HEK293T (cell line): Measurements from ENCODE around the gene TPCN2.

Source experiments
- CTCF ChIA-PET: fragments of 350-600 bp; formaldehyde crosslinking; extraction: SDS; loops from one replicate; lab custom pipeline; 2021; ENCODE audit warnings: antibody characterized with exemption, inconsistent platforms; lab: Yijun Ruan, JAX
- POLR2A ChIA-PET: fragments of 350-600 bp; formaldehyde crosslinking; extraction: SDS; loops from one replicate; lab custom pipeline; 2020; ENCODE audit warnings: antibody characterized with exemption, inconsistent platforms; lab: Yijun Ruan, JAX
- DNase-seq: peaks from one replicate; pipeline ENCODE4 v3.0.0; 2012; ENCODE audit warnings: mixed read lengths; ENCODE audit errors: extremely low spot score
- ARNT ChIP-seq: fragments of 450-650 bp; IDR thresholded peaks from 2 replicates; pipeline ENCODE4 v1.6.1; 2017; ENCODE audit warnings: mild to moderate bottlenecking
- BHLHE40 ChIP-seq: fragments of 450-650 bp; IDR thresholded peaks from 2 replicates; pipeline ENCODE4 v1.6.1; 2016; ENCODE audit warnings: mild to moderate bottlenecking, moderate library complexity, borderline replicate concordance
- CTBP1 ChIP-seq: fragments of 450-650 bp; IDR thresholded peaks from 2 replicates; pipeline ENCODE4 v1.6.1; 2016; ENCODE audit warnings: borderline replicate concordance
- ELF4 ChIP-seq: fragments of 450-650 bp; IDR thresholded peaks from 2 replicates; pipeline ENCODE4 v1.6.1; 2017; ENCODE audit warnings: antibody characterized with exemption
- FOXA1 ChIP-seq: fragments of 450-650 bp; IDR thresholded peaks from 2 replicates; pipeline ENCODE4 v1.6.1; 2016; ENCODE audit warnings: mild to moderate bottlenecking
- FOXK2 ChIP-seq: fragments of 450-650 bp; IDR thresholded peaks from 2 replicates; pipeline ENCODE4 v1.6.1; 2016; ENCODE audit warnings: mild to moderate bottlenecking
- FOXM1 ChIP-seq: fragments of 450-650 bp; IDR thresholded peaks from 2 replicates; pipeline ENCODE4 v1.6.1; 2017; ENCODE audit warnings: mild to moderate bottlenecking, borderline replicate concordance
- HDGF ChIP-seq: fragments of 450-650 bp; IDR thresholded peaks from 2 replicates; pipeline ENCODE4 v1.6.1; 2017; ENCODE audit warnings: antibody characterized with exemption, borderline replicate concordance
- L3MBTL2 ChIP-seq: fragments of 450-650 bp; conservative IDR thresholded peaks from 2 replicates; pipeline ENCODE4 v1.6.1; 2016; ENCODE audit warnings: mild to moderate bottlenecking
- LEF1 ChIP-seq: fragments of 450-650 bp; IDR thresholded peaks from 2 replicates; pipeline ENCODE4 v1.6.1; 2017; ENCODE audit warnings: mild to moderate bottlenecking, borderline replicate concordance
- NFRKB ChIP-seq: fragments of 450-650 bp; IDR thresholded peaks from 2 replicates; pipeline ENCODE4 v1.6.1; 2016; ENCODE audit warnings: mild to moderate bottlenecking, moderate library complexity
- SP1 ChIP-seq: fragments of 450-650 bp; IDR thresholded peaks from 2 replicates; pipeline ENCODE4 v1.6.1; 2017
- SUZ12 ChIP-seq: fragments of 450-650 bp; IDR thresholded peaks from 2 replicates; pipeline ENCODE4 v1.6.1; 2016; ENCODE audit warnings: mild to moderate bottlenecking
- TARDBP ChIP-seq: fragments of 450-650 bp; IDR thresholded peaks from 2 replicates; pipeline ENCODE4 v1.6.1; 2016
- ZNF384 ChIP-seq: fragments of 450-650 bp; IDR thresholded peaks from 2 replicates; pipeline ENCODE4 v1.6.1; 2016
- TF ChIP-seq, protein P1 (sequence below): fragments of 450-650 bp; IDR thresholded peaks from 2 replicates; pipeline ENCODE4 v1.6.1; 2016

Gene TPCN2

GRCh38 chr11:69162505-69162904, 113.8 kb downstream of the TPCN2 start:
- CTCF ChIA-PET, result interaction anchor here (0.7 kb wide), 1 partner anchor 31 kb away, joined by 5 read pairs; no protein-coding TSS in a partner anchor
- DNase-seq, result no peak
- POLR2A ChIA-PET, result no interaction called here
- TF ChIP-seq ELF4, result no peak
- no peak for TF ChIP-seq HDGF
- no peak for TF ChIP-seq BHLHE40
- no peak for TF ChIP-seq LEF1
- no peak for TF ChIP-seq ZNF384
- 0 out of 2 replicates have a peak, but pooled peaks have one; percentile 17 for TF ChIP-seq L3MBTL2
- TF ChIP-seq FOXK2, result no peak
- no peak for TF ChIP-seq TARDBP
- TF ChIP-seq NFRKB, result no peak

DNA sequence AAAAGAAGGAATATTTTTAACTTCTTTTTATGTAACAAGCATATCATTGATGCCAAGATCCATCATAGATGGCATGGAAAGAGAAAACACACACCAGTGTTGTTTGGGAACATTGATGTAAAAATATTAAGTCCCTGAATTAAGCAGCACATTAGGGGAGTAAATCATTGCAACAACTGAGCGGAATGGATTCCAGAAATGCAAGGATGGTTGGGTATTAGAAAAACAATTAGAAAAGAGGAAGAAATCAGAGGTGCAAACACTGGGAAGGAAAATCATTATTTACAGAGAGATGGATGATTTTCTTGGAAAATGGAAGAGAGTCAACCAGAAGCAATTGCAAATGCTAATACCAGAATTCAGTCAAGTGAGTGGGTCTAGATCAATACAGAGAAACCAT, 115.1 kb downstream of the TPCN2 start:
- ChIA-PET CTCF (no interaction called here), POLR2A (no interaction called here)
- no peak for DNase-seq
- TF ChIP-seq BHLHE40, result no peak
- TF ChIP-seq FOXK2, result no peak
- no peak for TF ChIP-seq NFRKB
- no peak for TF ChIP-seq ARNT
- no peak for TF ChIP-seq SP1
- TF ChIP-seq SUZ12, result no peak
- TF ChIP-seq ELF4, result no peak

GRCh38 chr11:69164824-69165223, 116.1 kb downstream of the TPCN2 start:
- POLR2A ChIA-PET, result no interaction called here
- no peak for DNase-seq
- CTCF ChIA-PET, result no interaction called here
- TF ChIP-seq ARNT (no peak), FOXM1 (no peak), HDGF (no peak), FOXK2 (no peak), ZNF384 (no peak), LEF1 (no peak), L3MBTL2 (no peak), FOXA1 (no peak), BHLHE40 (no peak)

GRCh38 chr11:69165775-69166174, 117.0 kb downstream of the TPCN2 start:
- POLR2A ChIA-PET, result no interaction called here
- CTCF ChIA-PET, result interaction anchor here (1.0 kb wide), 1 partner anchor 34 kb away, joined by 3 read pairs; no protein-coding TSS in a partner anchor
- TF ChIP-seq L3MBTL2, result no peak
- TF ChIP-seq FOXM1, result no peak
- no peak for TF ChIP-seq BHLHE40
- no peak for TF ChIP-seq HDGF
- TF ChIP-seq ELF4, result no peak
- no peak for TF ChIP-seq FOXA1
- TF ChIP-seq CTBP1, result no peak
- TF ChIP-seq LEF1, result no peak
- TF ChIP-seq ARNT, result no peak
- TF ChIP-seq ZNF384, result no peak
- TF ChIP-seq SP1, result no peak
- no peak for TF ChIP-seq NFRKB
- no peak for DNase-seq

DNA sequence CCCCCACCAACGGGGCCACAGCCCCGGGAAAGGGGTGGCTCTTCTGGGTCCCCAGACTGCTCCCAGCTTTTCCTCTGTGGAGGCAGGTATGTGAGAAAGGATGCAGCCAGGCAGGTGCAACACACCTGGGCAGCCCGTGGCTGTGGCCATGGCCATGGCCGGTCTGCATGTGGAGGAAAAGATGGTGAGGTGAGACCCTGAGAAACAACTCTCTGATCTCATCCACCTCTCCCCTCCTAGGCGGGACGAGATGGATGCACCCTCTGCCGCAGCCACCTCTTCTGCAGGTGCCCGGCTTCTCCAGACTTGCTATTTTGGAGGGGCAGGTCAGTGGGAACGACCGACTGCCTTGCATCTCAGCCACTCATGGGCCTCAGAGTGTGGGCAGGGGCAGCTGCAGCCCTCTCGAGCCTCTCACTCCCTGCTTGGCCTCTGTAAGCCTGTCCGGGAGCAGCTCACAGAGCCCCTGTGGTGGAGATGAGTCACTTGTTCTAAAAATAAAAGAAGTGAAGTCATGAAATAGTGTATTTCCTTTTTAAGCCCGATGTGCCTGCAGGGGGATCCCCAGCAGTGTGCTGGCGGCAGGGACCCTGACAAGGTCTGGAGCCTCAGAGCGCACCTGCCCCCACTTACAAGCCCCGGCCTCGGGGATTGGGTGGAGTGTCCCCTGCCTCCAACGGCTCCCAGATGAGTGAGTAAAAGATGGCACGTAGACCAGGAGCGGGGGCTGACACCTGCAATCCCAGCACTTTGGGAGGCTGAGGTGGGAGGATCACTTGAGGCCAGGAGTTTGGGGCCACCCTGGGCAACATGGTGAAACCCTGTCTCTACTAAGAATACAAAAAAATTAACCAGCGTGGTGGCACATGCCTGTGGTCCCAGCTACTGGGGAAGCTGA, 117.7 kb downstream of the TPCN2 start:
- TF ChIP-seq ZNF384, result no peak
- TF ChIP-seq FOXM1, result no peak
- TF ChIP-seq TARDBP, result no peak
- no peak for TF ChIP-seq CTBP1
- no peak for TF ChIP-seq L3MBTL2
- no peak for TF ChIP-seq LEF1
- TF ChIP-seq FOXA1, result no peak
- no peak for TF ChIP-seq SUZ12
- no peak for TF ChIP-seq FOXK2
- TF ChIP-seq HDGF, result no peak
- TF ChIP-seq ARNT, result no peak
- TF ChIP-seq BHLHE40, result no peak
- TF ChIP-seq, protein P1, sequence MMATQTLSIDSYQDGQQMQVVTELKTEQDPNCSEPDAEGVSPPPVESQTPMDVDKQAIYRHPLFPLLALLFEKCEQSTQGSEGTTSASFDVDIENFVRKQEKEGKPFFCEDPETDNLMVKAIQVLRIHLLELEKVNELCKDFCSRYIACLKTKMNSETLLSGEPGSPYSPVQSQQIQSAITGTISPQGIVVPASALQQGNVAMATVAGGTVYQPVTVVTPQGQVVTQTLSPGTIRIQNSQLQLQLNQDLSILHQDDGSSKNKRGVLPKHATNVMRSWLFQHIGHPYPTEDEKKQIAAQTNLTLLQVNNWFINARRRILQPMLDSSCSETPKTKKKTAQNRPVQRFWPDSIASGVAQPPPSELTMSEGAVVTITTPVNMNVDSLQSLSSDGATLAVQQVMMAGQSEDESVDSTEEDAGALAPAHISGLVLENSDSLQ, result no peak
- TF ChIP-seq NFRKB, result no peak
- ChIA-PET POLR2A (no interaction called here), CTCF (interaction anchor here (1.0 kb wide), 1 partner anchor 35 kb away, joined by 3 read pairs; no protein-coding TSS in a partner anchor)
- peak; percentile 61 for DNase-seq

DNA sequence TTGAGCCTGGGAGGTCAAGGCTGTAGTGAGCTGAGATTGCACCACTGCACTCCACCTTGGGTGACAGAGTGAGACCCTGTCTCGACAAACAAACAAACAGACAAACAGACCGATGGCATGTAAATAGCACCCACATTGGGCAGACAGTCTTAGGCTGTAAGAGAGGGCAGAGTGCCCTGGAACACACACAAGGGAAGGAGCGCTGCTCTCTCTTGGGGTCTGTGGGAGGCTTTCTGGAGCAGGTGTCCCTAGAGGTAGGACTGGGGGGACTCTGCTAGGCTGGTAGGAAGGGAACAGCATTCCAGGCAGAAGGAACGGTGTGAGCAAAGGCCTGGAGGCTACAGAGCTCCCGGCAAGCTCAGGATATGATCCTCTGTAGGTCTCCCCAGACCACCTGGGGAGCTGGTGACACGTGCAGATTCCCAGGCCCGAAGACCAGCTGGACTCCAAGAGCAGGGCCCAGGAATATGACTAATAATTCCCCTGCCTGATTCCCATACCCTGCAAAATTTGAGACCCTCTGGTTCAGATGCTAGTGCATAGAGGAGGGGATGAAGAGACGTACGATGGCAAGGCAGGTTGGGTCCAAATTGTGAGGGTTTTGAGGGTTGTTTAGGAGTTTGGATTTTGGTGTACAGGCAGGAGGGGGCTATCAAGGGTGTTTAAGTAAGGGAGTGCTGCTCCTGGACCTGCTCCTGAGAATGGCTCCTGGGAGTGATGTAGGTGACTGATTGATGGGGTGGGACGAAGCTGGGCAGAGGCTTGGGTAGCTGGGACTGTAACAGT, 118.6 kb downstream of the TPCN2 start:
- TF ChIP-seq FOXK2, result no peak
- TF ChIP-seq FOXA1, result no peak
- no peak for TF ChIP-seq HDGF
- TF ChIP-seq, protein P1, result no peak
- no peak for TF ChIP-seq SP1
- no peak for TF ChIP-seq ELF4
- no peak for TF ChIP-seq FOXM1
- TF ChIP-seq NFRKB, result no peak
- TF ChIP-seq TARDBP, result no peak
- TF ChIP-seq BHLHE40, result no peak
- TF ChIP-seq ARNT, result no peak
- no peak for TF ChIP-seq L3MBTL2
- no peak for TF ChIP-seq SUZ12
- TF ChIP-seq CTBP1, result no peak
- TF ChIP-seq ZNF384, result no peak
- TF ChIP-seq LEF1, result no peak
- POLR2A ChIA-PET, result no interaction called here
- CTCF ChIA-PET, result no interaction called here
- no peak for DNase-seq
